ENCODE measurements around the gene XYLB.

GRCh38 chr3:38347421-38348200, 1.0 kb downstream of the XYLB start:
- TF ChIP-seq, protein P1, sequence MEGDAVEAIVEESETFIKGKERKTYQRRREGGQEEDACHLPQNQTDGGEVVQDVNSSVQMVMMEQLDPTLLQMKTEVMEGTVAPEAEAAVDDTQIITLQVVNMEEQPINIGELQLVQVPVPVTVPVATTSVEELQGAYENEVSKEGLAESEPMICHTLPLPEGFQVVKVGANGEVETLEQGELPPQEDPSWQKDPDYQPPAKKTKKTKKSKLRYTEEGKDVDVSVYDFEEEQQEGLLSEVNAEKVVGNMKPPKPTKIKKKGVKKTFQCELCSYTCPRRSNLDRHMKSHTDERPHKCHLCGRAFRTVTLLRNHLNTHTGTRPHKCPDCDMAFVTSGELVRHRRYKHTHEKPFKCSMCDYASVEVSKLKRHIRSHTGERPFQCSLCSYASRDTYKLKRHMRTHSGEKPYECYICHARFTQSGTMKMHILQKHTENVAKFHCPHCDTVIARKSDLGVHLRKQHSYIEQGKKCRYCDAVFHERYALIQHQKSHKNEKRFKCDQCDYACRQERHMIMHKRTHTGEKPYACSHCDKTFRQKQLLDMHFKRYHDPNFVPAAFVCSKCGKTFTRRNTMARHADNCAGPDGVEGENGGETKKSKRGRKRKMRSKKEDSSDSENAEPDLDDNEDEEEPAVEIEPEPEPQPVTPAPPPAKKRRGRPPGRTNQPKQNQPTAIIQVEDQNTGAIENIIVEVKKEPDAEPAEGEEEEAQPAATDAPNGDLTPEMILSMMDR (IDR thresholded peaks at IDR 0.05; ENCODE audit: low read depth, low read length, poor library complexity, severe bottlenecking), result no peak
- TF ChIP-seq EZH2phosphoT487 (IDR thresholded peaks at IDR 0.05; ENCODE audit: borderline replicate concordance, low read length), result no peak

All from DOHH2 (cell line).